ENCODE measurements around the gene VWA5B1. TPM values are rescaled to one million over a fixed set of nuclear protein-coding genes. Genes with fewer than 3 reads are reported as not detected.

The VWA5B1 gene
- polyA plus RNA-seq, 1 donor (not counting 4 experiments of a cell fraction or from before 2014, with no cell fraction given): not detected

- Histone ChIP-seq H3K9me3 (ENCODE audit: control insufficient read depth, low read depth, low read length) (no peaks in the 10 kb centered on the region), H3K4me3 (ENCODE audit: control insufficient read depth in 2 of 3, extremely low read depth in 1 of 3, insufficient read depth in 2 of 3, low read depth in 1 of 3, low read length in 3 of 3) (no peak overlapping the region), H3K27me3 (ENCODE audit: control insufficient read depth, extremely low read depth, insufficient read depth, low read length) (peaks cover 16% of the 10 kb centered on the region), H3K4me2 (ENCODE audit: control insufficient read depth, extremely low read depth, insufficient read depth, low read depth, low read length) (no peak overlapping the region), H3K4me1 (ENCODE audit: control insufficient read depth, extremely low read depth, insufficient read depth, low read length) (no peaks in the 10 kb centered on the region), H4K20me1 (ENCODE audit: control insufficient read depth, extremely low read depth, insufficient read depth, low read length) (no peaks in the 10 kb centered on the region), H3K9me1 (ENCODE audit: control insufficient read depth, extremely low read depth, insufficient read depth, low read length) (no peaks in the 10 kb centered on the region), H3K36me3 (ENCODE audit: control insufficient read depth in 2 of 2, extremely low read depth in 1 of 2, insufficient read depth in 2 of 2, low read length in 2 of 2) (no peaks in the 10 kb centered on the region), H3K27ac (ENCODE audit: control insufficient read depth, insufficient read depth, low read length) (no peak overlapping the region), H3K79me2 (ENCODE audit: control insufficient read depth, insufficient read depth, low read length) (no peaks in the 10 kb centered on the region), H2AFZ (ENCODE audit: control insufficient read depth, low read length) (no peak overlapping the region), H3K9ac (ENCODE audit: control insufficient read depth, extremely low read depth, insufficient read depth, low read length) (no peak overlapping the region)
- DNase-seq (ENCODE audit: low read depth, low spot score) (no peak), FAIRE-seq (no peak)
- TF ChIP-seq CTCF (optimal IDR thresholded peaks at IDR 0.05 in 1 of 3, IDR thresholded peaks at IDR 0.05 in 1 of 3, conservative IDR thresholded peaks at IDR 0.05 in 1 of 3; ENCODE audit: extremely low read depth in 1 of 3, insufficient read depth in 2 of 3, low read length in 3 of 3) (no peak), EZH2 (IDR thresholded peaks at IDR 0.05; ENCODE audit: low read length) (no peak)
- dilution Hi-C loops (cut with MboI; ENCODE audit: extremely low pct_ligation_motif_present, low sequenced_read_pairs): no loop called here
Observed at GRCh38 chr1:20339811-20340457, 49.3 kb downstream of the VWA5B1 start.

DNA sequence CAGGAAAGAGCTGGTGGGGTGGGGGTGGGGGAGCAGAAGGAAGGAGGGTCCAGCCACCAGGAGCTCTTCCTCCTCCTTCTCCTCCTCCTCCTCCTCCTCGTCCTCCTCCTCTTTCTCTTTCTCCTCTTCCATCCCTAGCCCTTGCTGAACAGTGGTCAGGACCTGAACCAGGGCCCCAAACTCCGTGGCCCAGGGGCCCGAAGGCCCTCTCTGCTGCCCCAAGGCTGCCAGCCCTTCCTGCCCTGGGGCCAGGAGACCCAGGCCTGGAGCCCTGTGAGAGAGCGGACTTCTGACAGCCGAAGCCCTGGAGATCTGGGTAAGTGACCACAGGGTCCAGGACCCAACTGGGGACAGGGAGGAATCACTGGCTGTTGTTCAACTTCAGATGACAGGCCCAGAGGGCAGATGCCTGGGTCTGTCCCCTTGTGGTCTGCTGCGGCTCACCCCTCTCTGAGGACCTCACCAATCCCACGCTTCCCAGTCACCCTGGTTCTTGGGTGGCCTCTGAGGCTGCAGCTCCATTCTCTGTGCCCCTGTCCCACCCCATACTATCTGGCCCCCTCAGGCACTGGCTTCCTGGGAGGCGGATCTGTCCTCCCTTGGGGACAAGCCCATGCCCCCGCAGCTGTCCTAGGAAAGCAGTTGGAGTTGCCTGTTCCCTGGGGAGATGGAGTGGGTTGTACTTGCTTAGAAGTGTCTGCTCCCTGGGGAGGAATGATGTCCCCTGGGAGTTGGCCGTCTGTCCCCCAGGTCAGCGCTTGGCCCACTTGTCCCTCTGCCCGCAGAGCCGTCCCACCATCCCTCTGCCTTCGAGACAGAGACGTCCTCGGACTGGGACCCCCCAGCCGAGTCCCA lies 51.8 kb downstream of the VWA5B1 start:
- Histone ChIP-seq H3K27me3 (ENCODE audit: control insufficient read depth, extremely low read depth, insufficient read depth, low read length) (peaks cover 12% of the 10 kb centered on the region), H3K79me2 (ENCODE audit: control insufficient read depth, insufficient read depth, low read length) (no peaks in the 10 kb centered on the region), H3K4me3 (ENCODE audit: control insufficient read depth in 2 of 3, extremely low read depth in 1 of 3, insufficient read depth in 2 of 3, low read depth in 1 of 3, low read length in 3 of 3) (no peak overlapping the region), H3K9ac (ENCODE audit: control insufficient read depth, extremely low read depth, insufficient read depth, low read length) (no peak overlapping the region), H3K9me3 (ENCODE audit: control insufficient read depth, low read depth, low read length) (no peaks in the 10 kb centered on the region), H4K20me1 (ENCODE audit: control insufficient read depth, extremely low read depth, insufficient read depth, low read length) (no peaks in the 10 kb centered on the region), H2AFZ (ENCODE audit: control insufficient read depth, low read length) (no peak overlapping the region), H3K4me1 (ENCODE audit: control insufficient read depth, extremely low read depth, insufficient read depth, low read length) (no peaks in the 10 kb centered on the region), H3K27ac (ENCODE audit: control insufficient read depth, insufficient read depth, low read length) (no peak overlapping the region), H3K36me3 (ENCODE audit: control insufficient read depth in 2 of 2, extremely low read depth in 1 of 2, insufficient read depth in 2 of 2, low read length in 2 of 2) (no peaks in the 10 kb centered on the region), H3K9me1 (ENCODE audit: control insufficient read depth, extremely low read depth, insufficient read depth, low read length) (no peaks in the 10 kb centered on the region), H3K4me2 (ENCODE audit: control insufficient read depth, extremely low read depth, insufficient read depth, low read depth, low read length) (no peak overlapping the region)
- TF ChIP-seq CTCF (optimal IDR thresholded peaks at IDR 0.05 in 1 of 3, IDR thresholded peaks at IDR 0.05 in 1 of 3, conservative IDR thresholded peaks at IDR 0.05 in 1 of 3; ENCODE audit: extremely low read depth in 1 of 3, insufficient read depth in 2 of 3, low read length in 3 of 3) (no peak), EZH2 (IDR thresholded peaks at IDR 0.05; ENCODE audit: low read length) (no peak)
- DNase-seq (ENCODE audit: low read depth, low spot score): no peak
- dilution Hi-C loops (cut with MboI; ENCODE audit: extremely low pct_ligation_motif_present, low sequenced_read_pairs): no loop called here
- FAIRE-seq: no peak

Measured in keratinocyte (primary cell).